H54 (cell line): ENCODE results near the gene DNAH12.
"Not testable (repeated sequence)": the region's sequence is repeated elsewhere in the genome, so short reads cannot be mapped to it uniquely, and the experiment has no call there.

ENCODE experiments used
- DNase-seq: peaks from one replicate; pipeline ENCODE4 v3.0.0; 2011; ENCODE audit warnings: low spot score, mixed read lengths; ENCODE audit not compliant: insufficient read length
- FAIRE-seq: peaks from 3 replicates; lab custom pipeline; 2011; peaks lifted over from hg19 to GRCh38; lab: Jason Lieb, UNC
- POLR2A ChIP-seq: IDR thresholded peaks from 2 replicates; pipeline ENCODE4 v1.6.1; 2011; ENCODE audit warnings: low read depth, mild to moderate bottlenecking, low read length

The DNAH12 gene

DNA sequence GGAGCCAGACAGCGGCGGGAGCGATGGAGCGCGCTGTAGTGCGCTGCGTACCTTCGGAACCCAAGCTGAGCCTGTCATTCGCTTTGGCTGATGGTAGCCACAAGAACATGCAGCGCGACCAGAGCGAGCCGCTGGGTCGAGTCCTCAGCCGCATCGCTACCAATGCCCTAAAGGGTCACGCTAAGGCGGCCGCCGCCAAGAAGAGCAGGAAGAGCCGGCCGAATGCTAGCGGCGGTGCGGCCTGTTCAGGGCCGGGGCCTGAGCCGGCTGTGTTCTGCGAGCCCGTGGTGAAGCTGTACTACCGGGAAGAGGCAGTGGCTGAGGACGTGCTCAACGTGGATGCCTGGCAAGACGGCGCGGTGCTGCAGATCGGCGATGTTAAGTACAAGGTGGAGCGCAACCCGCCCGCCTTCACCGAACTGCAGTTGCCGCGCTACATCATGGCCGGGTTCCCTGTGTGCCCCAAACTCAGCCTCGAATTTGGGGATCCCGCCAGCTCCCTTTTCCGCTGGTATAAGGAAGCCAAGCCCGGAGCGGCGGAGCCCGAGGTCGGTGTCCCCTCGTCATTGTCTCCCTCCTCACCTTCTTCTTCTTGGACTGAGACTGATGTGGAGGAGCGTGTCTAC lies 12.4 kb upstream of the DNAH12 start:
- DNase-seq: peak; percentile 23
- no peak for FAIRE-seq
- TF ChIP-seq POLR2A: no peak

DNA sequence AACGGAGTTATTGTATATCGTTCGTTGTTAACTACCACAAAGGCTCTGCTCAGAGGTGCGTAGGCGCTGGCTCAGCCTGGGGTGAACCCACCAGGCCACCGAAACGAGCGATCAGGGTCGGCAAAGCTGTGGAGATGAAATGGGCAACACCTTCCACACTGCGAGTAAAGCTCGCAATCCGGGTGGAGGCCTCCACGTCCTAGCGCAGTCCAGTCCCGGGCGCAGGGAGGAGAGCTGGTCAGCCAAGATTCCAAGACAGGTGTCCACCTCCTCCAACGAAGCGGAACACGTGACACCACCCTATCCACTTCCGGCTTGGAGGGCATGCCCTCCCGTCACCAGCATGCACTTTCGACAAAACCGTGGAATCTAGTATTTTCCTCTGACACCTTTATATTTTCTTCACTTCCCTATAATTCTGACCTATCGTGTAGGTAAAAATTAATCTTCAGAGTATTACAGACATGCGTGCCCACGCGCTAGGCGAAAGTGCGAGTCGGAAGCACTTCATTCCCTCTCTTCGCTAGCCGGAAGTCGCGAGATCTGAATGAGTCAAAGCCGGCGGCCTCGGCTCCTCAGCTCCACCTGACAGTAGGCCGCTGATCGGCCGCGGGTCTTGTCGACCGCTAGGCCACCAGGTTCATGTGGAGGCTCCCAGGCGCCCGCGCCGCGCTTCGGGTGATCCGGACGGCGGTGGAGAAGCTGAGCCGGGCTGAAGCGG lies 11.8 kb upstream of the DNAH12 start, which contains the start of gene PDE12:
TSS of gene PDE12 (plus strand) at position 537 of the 721 bp plus-strand sequence. CDS start at position 643, 106 bp downstream.
- peak; percentile 72 for TF ChIP-seq POLR2A
- DNase-seq (peak; percentile 74), FAIRE-seq (no peak)

DNA sequence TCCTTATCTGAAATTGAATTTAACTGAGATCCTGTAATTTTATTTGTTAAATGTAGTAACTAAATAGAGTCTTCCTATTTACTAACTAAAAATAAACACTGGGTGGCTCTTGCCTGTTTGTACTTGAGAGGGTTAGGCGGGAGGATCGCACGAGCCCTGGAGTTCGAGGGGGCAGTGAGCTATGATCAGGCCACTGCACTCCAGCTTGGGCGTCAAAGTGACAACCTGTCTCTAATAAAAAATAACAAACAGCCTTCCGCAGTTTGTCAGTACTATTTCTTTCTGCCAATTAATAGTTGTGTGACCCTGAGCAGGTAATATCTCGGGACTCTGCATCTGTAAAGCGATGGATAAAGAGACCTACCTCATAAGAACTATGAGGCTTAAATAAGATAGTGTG lies 11.2 kb upstream of the DNAH12 start:
- FAIRE-seq (no peak), DNase-seq (no peak)
- TF ChIP-seq POLR2A: no peak

DNA sequence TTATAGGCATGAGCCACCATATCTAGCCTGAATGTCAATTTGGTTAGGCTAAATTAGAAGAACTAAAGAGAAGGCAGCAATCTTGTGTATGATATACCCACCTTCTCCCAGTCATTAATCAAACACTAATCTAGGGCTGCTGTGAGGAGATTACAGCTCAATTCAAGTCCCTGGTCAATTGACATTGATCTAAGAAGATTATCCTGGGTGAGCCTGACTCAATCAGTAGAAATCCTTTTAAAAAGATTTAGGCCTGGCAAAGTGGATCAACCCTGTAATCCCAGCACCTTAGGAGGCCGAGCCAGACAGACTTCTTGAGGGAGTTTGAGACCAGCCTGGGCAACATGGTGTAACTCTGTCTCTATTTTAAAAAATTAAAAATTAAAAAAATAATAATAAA lies 2.5 kb upstream of the DNAH12 start:
- DNase-seq (no peak), FAIRE-seq (no peak)
- no peak for TF ChIP-seq POLR2A

DNA sequence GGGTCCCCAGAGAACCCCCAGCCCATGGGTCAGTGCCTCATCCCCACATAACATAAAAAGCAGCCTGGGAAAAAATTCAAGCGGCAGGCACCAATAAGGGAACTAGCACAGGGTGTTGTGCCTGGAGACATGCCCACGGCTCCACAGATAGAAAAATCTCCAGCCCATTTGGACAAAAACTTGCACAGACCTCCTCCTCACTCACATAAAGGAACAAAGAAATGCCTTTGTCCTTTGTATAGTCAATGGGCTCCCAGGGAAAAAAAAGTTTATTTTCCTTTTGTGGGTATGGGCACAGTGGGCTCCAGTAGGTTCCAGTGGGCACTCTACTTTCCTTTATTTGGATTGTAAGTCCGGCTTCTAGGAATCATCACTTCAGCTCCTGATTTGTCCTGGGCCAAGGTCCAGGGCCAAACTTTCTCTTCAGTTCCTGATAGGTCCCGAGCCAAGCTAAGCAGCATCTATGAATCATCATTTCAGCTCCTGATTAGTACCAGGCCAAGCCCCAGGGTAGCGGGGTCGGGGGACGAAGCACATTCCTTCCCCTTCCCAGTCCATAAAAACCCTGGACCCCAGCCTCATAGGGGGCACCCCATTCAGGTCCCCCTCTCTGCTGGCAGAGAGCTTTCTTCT lies 1.6 kb upstream of the DNAH12 start:
- DNase-seq: no peak
- no peak for FAIRE-seq
- TF ChIP-seq POLR2A: no peak

DNA sequence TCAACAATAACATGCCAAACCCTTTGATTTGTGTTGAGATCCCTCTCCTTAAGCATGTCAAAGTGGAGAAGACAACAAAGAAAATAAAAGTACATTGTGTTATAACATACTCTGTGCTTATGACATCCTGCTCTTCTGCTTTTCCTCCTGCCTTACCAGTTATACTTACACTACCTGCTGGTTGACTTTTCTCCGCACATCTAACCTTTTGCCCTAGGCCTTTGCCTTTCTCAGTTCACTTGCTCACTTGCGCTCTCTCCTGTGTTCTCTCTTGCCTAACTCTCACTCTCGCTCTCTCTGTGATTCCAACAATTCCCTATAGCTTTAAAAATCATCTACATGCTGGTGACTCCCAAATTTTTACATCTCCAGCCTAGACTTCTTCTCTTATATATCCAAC lies 5.7 kb downstream of the DNAH12 start:
- FAIRE-seq: no peak
- no peak for TF ChIP-seq POLR2A
- no peak for DNase-seq

DNA sequence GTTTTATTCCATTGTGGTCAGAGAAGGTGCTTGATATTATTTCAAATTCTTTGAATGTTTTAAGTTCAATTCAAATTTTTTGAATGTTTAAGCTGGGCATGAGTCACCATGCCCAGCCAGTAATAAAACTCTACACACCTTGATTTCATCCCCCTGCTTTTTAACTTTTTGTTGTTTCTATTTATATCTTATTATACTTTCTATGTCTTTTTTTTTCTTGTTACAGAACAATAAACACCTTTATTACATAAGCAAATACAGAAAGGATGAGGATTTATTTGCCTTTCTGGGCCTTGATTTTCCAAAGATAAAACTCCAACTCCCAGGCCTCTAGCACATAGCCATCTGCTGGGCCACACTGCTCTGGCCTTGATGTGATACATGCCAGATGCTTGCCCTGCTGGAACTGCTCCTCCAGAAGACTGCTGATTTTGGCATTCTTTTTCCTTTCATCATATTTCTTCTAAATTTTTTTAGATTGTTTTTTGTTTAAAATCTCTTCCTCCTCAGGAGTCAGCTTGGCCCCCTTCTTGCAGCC lies 14.0 kb downstream of the DNAH12 start:
- FAIRE-seq: no peak
- no peak for DNase-seq
- no peak for TF ChIP-seq POLR2A

DNA sequence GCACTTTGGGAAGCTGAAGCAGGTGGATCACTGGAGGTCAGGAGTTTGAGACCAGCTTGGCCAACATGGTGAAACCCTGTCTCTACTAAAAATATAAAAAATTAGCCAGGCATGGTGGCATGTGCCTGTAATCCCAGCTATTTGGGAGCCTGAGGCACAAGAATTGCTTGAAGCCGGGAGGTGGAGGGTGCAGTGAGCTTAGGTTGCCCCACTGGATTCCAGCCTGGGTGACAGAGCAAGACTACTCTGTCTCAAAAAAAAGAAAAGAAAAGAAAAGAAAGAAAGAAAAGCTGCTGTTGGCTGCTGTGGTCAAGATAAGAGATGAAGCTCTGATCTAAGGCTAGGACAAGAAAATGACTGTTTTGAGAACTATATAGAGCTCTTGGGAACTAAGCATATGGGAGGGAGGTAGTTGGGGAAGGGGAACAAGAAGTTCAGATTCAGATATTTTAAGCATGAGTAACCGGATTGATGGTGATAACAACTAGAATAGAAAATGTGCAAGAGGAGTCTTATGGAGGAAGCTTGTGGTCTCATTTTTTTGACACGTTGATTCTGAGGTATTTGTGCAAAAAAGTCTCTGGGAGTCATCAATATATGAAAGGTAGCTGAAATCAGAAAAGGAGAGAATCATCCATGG lies 25.7 kb downstream of the DNAH12 start:
- peak; percentile 81 for FAIRE-seq
- TF ChIP-seq POLR2A: no peak
- peak; percentile 12 for DNase-seq

DNA sequence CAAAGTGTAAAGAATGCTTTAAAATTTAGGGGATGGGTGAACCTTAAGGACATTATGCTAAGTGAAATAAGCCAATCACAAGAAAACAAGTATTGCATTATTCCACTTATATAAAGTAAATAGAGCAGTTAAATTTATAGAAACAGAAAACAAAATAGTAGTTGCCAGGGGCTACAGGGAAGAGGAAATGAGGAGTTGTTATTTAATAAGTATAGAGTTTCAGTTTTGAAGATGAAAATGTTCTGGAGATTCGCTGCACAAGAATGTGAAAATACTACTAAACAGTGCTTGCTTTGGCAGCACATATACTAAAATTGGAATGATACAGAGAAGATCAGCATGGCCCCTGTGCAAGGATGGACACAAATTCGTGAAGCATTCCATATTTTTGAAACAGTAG lies 32.0 kb downstream of the DNAH12 start:
- DNase-seq: no peak
- no peak for TF ChIP-seq POLR2A
- FAIRE-seq: no peak

DNA sequence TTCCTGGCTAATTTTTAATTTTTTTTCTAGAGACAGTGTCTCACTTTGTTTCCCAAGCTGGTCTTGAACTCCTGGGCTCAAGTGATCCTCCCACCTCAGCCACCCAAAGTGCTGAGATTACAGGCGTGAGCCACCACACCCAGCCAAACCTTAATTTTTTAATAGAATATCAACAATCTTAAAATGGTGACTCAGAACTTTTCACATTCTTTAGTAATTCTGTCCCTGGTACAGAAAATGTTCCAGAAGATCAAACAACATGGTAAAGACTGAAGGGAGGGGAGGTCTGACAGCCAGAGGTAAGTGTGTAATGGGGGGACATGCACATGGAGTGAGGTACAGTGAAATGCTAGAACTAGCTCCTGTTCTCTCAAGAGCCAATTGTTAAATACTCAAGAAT lies 38.2 kb downstream of the DNAH12 start:
- DNase-seq: no peak
- no peak for TF ChIP-seq POLR2A
- FAIRE-seq: no peak

DNA sequence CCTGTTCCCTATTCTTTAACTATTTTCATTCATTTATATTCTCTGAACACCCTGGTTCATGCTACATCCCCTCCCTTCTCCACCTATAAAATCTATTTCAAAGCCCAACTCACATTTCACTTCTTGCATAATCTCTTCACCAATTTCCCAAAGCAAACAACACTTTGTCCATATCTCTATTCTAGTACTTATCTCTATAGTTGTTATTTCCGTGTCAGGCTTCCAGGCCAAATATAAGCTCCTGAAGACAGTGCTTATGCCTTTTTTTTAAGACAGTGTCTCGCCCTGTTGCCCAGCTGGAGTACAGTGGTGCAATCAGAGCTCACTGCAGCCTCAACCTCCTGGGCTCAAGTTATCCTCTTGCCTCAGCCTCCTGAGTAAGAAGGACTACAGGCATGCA lies 43.6 kb downstream of the DNAH12 start:
- DNase-seq (no peak), FAIRE-seq (no peak)
- no peak for TF ChIP-seq POLR2A

DNA sequence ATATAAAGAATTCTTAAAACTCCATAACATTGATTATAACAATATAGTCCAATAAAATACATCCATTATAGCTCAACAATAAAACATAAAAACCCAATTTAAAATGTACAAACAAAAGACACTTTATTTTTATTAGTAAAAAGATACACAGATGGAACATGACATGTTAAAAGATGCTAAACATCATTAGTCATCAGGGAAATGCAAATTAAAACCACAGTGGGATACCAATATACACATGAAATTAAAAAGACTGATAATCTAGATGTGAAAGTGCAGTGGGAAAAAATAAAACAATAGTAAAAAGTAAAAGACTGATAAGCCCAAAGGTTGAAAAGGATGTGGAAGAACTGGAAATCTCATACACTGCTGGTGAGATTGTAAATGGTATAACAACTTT lies 46.2 kb downstream of the DNAH12 start:
- DNase-seq: no peak
- no peak for FAIRE-seq
- no peak for TF ChIP-seq POLR2A

DNA sequence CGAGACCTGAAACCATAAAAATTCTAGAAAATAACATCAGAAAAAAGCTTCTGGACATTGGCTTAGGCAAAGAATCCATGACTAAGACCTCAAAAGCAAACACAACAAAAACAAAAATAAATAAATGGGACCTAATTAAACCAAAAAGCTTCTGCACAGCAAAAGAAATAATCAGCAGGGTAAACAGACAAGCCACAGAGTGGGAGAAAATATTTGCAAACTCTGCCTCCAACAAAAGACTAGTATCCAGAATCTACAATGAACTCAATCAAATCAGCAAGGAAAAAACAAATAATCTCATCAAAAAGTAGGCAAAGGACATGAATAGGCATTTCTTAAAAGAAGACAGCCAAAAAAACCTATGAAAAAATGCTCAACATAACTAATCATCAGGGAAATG lies 59.6 kb downstream of the DNAH12 start:
- DNase-seq (no peak), FAIRE-seq (no peak)
- no peak for TF ChIP-seq POLR2A

DNA sequence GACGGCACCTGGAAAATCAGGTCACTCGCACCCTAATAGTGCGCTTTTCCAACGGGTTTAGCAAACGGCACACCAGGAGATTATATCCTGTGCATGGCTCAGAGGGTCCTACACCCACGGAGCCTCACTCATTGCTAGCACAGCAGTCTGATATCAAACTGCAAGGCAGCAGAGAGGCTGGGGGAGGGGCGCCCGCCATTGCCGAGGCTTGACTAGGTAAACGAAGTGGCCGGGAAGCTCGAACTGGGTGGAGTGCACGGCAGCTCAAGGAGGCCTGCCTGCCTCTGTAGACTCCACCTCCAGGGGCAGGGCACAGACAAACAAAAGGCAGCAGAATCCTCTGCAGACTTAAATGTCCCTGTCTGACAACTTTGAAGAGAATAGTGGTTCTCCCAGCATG lies 67.0 kb downstream of the DNAH12 start:
- FAIRE-seq, DNase-seq: not testable (repeated sequence)
